ENCODE measurements around the gene JARID2.

Gene JARID2

DNA sequence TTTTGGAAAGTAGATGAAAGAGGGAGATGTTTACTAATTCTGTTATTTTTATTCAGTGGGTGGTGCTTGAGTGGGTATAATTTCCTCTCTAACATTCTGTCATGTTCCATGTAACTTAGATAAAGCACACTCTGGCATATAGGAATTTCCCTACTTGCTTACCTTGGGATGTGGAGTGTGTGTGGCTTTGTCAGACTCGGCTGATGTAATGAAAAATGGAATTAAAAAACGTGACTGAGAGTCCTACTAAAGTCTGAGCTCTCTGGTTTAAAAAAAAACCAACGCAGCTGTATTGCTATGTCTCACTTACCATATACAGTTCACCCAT, 98.3 kb downstream of the JARID2 start:
- TF ChIP-seq EZH2 (IDR thresholded peaks at IDR 0.05; ENCODE audit: borderline replicate concordance, low read length) = no peak
- TF ChIP-seq, protein P1, sequence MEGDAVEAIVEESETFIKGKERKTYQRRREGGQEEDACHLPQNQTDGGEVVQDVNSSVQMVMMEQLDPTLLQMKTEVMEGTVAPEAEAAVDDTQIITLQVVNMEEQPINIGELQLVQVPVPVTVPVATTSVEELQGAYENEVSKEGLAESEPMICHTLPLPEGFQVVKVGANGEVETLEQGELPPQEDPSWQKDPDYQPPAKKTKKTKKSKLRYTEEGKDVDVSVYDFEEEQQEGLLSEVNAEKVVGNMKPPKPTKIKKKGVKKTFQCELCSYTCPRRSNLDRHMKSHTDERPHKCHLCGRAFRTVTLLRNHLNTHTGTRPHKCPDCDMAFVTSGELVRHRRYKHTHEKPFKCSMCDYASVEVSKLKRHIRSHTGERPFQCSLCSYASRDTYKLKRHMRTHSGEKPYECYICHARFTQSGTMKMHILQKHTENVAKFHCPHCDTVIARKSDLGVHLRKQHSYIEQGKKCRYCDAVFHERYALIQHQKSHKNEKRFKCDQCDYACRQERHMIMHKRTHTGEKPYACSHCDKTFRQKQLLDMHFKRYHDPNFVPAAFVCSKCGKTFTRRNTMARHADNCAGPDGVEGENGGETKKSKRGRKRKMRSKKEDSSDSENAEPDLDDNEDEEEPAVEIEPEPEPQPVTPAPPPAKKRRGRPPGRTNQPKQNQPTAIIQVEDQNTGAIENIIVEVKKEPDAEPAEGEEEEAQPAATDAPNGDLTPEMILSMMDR (IDR thresholded peaks at IDR 0.05; ENCODE audit: low read length) = no peak
- no peak overlapping the region for H3K27ac ChIP-seq (ENCODE audit: low read depth, low read length, poor library complexity, severe bottlenecking)
- H3K9ac ChIP-seq (ENCODE audit: low read length) = no peak overlapping the region
- no peaks in the 10 kb centered on the region for H3K27me3 ChIP-seq (ENCODE audit: insufficient read depth, low read length)
- H2AFZ ChIP-seq (ENCODE audit: low read length) = no peak overlapping the region
- H3F3A ChIP-seq (ENCODE audit: insufficient read depth, low read length) = no peaks in the 10 kb centered on the region
- no peaks in the 10 kb centered on the region for H3K9me3 ChIP-seq (ENCODE audit: low read length)
- H4K20me1 ChIP-seq (ENCODE audit: insufficient read depth, low read length) = 0 out of 2 replicates have a peak, but pooled peaks cover 3% of the 10 kb centered on the region
- no peak overlapping the region for H3K4me2 ChIP-seq (ENCODE audit: low read length)
- H3K4me1 ChIP-seq (ENCODE audit: insufficient read depth, low read length, severe bottlenecking) = no peaks in the 10 kb centered on the region
- no peaks in the 10 kb centered on the region for H3K9me2 ChIP-seq (ENCODE audit: low read depth, low read length)
- no peaks in the 10 kb centered on the region for H3K79me2 ChIP-seq (ENCODE audit: insufficient read depth, low read length)
- H3K4me3 ChIP-seq (ENCODE audit: low read depth, low read length, poor library complexity, severe bottlenecking) = no peak overlapping the region
- H3K36me3 ChIP-seq (ENCODE audit: insufficient read depth, low read length) = no peaks in the 10 kb centered on the region

DNA sequence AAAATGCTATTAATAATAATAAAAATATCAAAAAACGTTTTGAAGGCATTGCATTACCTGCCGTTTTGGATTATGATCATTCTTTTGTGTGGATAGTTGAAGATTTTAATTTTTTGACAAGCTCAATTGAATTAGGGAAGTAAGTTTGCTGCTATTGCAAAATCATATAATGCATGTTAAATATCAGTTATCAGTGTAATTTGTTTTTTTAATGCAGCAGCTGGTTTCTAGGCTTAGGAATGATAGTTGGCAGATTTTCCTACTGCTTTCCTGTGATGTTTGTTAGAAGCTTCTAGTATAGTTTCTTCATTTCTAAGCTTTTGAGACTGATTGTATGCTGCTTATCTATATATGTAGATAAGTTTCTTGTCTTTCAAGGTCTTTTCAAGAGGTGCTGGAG, 99.0 kb downstream of the JARID2 start:
- H3K4me2 ChIP-seq (ENCODE audit: low read length) = no peak overlapping the region
- no peaks in the 10 kb centered on the region for H3K9me2 ChIP-seq (ENCODE audit: low read depth, low read length)
- no peak overlapping the region for H2AFZ ChIP-seq (ENCODE audit: low read length)
- no peaks in the 10 kb centered on the region for H3K79me2 ChIP-seq (ENCODE audit: insufficient read depth, low read length)
- H3K9ac ChIP-seq (ENCODE audit: low read length) = no peak overlapping the region
- H3K9me3 ChIP-seq (ENCODE audit: low read length) = no peaks in the 10 kb centered on the region
- H3K4me3 ChIP-seq (ENCODE audit: low read depth, low read length, poor library complexity, severe bottlenecking) = no peak overlapping the region
- TF ChIP-seq, protein P1 (IDR thresholded peaks at IDR 0.05; ENCODE audit: low read length) = no peak
- no peak for TF ChIP-seq EZH2 (IDR thresholded peaks at IDR 0.05; ENCODE audit: borderline replicate concordance, low read length)
- H3K27ac ChIP-seq (ENCODE audit: low read depth, low read length, poor library complexity, severe bottlenecking) = no peak overlapping the region
- H3K27me3 ChIP-seq (ENCODE audit: insufficient read depth, low read length) = no peaks in the 10 kb centered on the region
- H3F3A ChIP-seq (ENCODE audit: insufficient read depth, low read length) = no peaks in the 10 kb centered on the region
- H4K20me1 ChIP-seq (ENCODE audit: insufficient read depth, low read length) = 0 out of 2 replicates have a peak, but pooled peaks cover 4% of the 10 kb centered on the region
- no peaks in the 10 kb centered on the region for H3K4me1 ChIP-seq (ENCODE audit: insufficient read depth, low read length, severe bottlenecking)
- no peaks in the 10 kb centered on the region for H3K36me3 ChIP-seq (ENCODE audit: insufficient read depth, low read length)

DNA sequence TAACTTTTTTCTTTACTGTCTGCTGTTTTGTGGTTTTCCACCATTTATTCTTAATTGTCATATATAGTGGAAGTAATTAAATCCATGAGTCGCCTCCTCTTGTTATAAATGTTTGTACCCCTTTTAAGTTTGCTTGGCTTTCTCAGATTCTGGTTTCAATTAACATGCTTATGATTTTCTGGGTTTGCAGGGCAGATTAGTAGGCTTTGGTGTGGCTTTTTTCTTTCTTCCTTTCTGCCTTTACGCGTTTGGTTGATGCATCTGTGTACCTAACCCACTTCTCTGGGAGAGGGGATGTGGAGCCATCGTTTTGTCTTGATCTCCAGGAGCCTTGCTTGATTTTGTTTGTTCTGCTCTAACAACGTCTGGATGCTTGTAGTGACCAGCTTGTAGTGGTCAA, 100.4 kb downstream of the JARID2 start:
- no peaks in the 10 kb centered on the region for H3K36me3 ChIP-seq (ENCODE audit: insufficient read depth, low read length)
- no peak for TF ChIP-seq EZH2 (IDR thresholded peaks at IDR 0.05; ENCODE audit: borderline replicate concordance, low read length)
- TF ChIP-seq, protein P1 (IDR thresholded peaks at IDR 0.05; ENCODE audit: low read length) = no peak
- no peaks in the 10 kb centered on the region for H3K4me1 ChIP-seq (ENCODE audit: insufficient read depth, low read length, severe bottlenecking)
- no peak overlapping the region for H3K27ac ChIP-seq (ENCODE audit: low read depth, low read length, poor library complexity, severe bottlenecking)
- H4K20me1 ChIP-seq (ENCODE audit: insufficient read depth, low read length) = 0 out of 2 replicates have a peak, but pooled peaks cover 4% of the 10 kb centered on the region
- no peak overlapping the region for H3K9ac ChIP-seq (ENCODE audit: low read length)
- no peak overlapping the region for H2AFZ ChIP-seq (ENCODE audit: low read length)
- H3K9me3 ChIP-seq (ENCODE audit: low read length) = no peaks in the 10 kb centered on the region
- no peaks in the 10 kb centered on the region for H3F3A ChIP-seq (ENCODE audit: insufficient read depth, low read length)
- no peaks in the 10 kb centered on the region for H3K9me2 ChIP-seq (ENCODE audit: low read depth, low read length)
- no peak overlapping the region for H3K4me3 ChIP-seq (ENCODE audit: low read depth, low read length, poor library complexity, severe bottlenecking)
- H3K79me2 ChIP-seq (ENCODE audit: insufficient read depth, low read length) = no peaks in the 10 kb centered on the region
- no peaks in the 10 kb centered on the region for H3K27me3 ChIP-seq (ENCODE audit: insufficient read depth, low read length)
- H3K4me2 ChIP-seq (ENCODE audit: low read length) = no peak overlapping the region

All from OCI-LY1 (cell line).